ENCODE data around the gene IL10RB. TPM values are rescaled to one million over a fixed set of nuclear protein-coding genes. Genes with fewer than 3 reads are reported as not detected.

The IL10RB gene
- total RNA-seq, 3 donors from 2014 or later (not counting 1 experiment from before 2014, with no cell fraction given) = 18.4 to 27.8 (median 27.3) TPM

DNA sequence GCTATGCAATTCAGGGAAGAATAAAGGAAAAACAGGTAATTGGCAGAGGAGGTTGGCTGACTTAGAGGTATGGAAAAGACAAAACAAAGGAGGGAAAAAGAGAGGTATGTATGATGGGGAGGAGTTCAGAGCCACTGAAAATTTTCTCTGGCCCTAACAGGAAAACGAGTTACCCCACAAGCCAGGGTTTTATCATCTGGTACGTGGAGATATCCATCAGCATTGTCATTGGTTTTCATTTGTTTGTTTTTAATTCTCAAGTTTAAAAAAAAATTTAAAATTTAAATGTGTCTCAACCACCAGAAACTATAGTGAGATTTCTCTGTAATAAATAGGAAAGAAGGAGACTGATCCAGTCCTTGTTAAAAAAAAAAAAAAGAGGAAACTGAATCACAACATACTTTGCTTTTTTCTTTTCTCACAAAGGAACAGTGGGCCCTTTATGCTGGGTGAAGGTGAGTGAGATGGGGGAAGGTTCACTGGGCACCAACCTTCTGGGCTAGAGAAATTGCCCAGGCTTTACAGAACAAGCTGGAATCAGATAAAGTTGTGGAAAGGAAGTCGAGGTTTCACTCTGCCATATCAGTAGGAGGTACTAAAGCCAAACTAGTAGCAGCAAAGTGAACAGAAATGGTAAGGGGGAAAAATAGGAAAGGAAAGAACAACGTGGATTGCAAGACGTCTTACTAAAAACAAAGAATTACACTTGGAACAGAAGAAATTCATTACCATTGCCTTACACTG lies 33.7 kb upstream of the IL10RB start:
- Histone ChIP-seq H3K36me3 (ENCODE audit: control insufficient read depth, insufficient read depth, low read length) (peaks cover 4% of the 10 kb centered on the region), H3K27ac (ENCODE audit: low read length) (peak overlapping the region; percentile 52), H3K4me3 (ENCODE audit: low read length) (peak overlapping the region; percentile 94), H3K27me3 (ENCODE audit: control insufficient read depth, insufficient read depth, low read length) (no peaks in the 10 kb centered on the region), H3K4me1 (ENCODE audit: control insufficient read depth, insufficient read depth, low read length) (peaks cover 50% of the 10 kb centered on the region), H3K9me3 (ENCODE audit: control insufficient read depth, insufficient read depth, low read length) (no peaks in the 10 kb centered on the region)
- Mint-ChIP-seq H3K36me3 (peaks cover 18% of the 10 kb centered on the region), H3K4me3 (peak overlapping the region; percentile 90), H3K9me3 (no peaks in the 10 kb centered on the region), H3K27ac (peak overlapping the region; percentile 88 to 97), H3K4me1 (peaks cover 65 to 68% of the 10 kb centered on the region in 2 donors), H3K27me3 (ENCODE audit: low read depth in 2 of 2) (no peaks in the 10 kb centered on the region)
- ATAC-seq (no peak), DNase-seq (no peak)
- TF ChIP-seq, protein P1, sequence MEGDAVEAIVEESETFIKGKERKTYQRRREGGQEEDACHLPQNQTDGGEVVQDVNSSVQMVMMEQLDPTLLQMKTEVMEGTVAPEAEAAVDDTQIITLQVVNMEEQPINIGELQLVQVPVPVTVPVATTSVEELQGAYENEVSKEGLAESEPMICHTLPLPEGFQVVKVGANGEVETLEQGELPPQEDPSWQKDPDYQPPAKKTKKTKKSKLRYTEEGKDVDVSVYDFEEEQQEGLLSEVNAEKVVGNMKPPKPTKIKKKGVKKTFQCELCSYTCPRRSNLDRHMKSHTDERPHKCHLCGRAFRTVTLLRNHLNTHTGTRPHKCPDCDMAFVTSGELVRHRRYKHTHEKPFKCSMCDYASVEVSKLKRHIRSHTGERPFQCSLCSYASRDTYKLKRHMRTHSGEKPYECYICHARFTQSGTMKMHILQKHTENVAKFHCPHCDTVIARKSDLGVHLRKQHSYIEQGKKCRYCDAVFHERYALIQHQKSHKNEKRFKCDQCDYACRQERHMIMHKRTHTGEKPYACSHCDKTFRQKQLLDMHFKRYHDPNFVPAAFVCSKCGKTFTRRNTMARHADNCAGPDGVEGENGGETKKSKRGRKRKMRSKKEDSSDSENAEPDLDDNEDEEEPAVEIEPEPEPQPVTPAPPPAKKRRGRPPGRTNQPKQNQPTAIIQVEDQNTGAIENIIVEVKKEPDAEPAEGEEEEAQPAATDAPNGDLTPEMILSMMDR (IDR thresholded peaks at IDR 0.05) = no peak
- intact Hi-C loops (cut with micrococcal nuclease) = no loop called here
- WGBS (ENCODE audit: insufficient coverage) = 7% methylated on average over 2 of the region's 5 CpGs

DNA sequence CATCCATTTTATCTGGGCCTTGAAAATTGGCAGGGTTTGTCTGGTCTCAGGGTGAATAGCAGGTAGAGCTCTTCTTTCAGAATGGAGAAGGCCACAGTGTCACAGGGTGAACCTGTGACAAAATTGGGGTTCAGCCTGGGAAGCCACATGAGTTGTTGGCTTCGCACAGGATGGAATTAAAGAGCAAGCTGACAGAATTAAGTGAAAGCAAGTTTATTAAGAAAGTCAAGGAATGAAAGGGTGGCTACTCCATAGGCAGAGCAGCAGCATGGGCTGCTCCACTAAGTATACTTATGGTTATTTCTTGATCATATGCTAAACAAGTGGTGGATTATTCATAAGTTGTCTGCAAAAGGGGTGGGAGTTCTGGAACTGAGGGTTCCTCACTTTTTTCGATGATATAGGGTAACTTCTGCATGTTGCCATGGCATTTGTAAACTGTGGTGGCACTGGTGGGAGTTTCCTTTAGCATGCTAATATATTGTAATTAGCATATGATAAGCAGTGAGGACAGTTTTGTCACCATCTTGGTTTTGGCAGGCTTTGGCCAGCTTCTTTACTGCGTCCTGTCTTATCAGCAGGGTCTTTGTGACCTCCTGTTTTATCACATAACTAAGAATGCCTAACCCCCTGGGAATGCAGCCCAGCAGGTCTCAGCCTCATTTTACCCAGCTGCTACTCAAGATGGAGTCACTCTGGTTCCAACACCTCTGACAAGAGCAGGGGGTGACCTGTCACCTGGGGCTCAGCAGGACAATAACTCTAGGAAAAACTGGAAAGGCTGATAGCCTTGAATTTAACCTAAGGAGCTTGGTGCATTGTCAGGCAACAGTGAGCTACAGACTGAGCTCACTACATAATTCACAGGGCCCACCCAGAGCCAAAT lies 31.3 kb upstream of the IL10RB start:
- Mint-ChIP-seq H3K4me3 (peak overlapping the region; percentile 69), H3K36me3 (peaks cover 18% of the 10 kb centered on the region), H3K4me1 (peaks cover 77 to 80% of the 10 kb centered on the region in 2 donors), H3K27me3 (ENCODE audit: low read depth in 2 of 2) (no peaks in the 10 kb centered on the region), H3K27ac (peak overlapping the region; percentile 88 to 97), H3K9me3 (no peaks in the 10 kb centered on the region)
- intact Hi-C loops (cut with micrococcal nuclease) = loop anchor here (5.0 kb wide), 1 partner anchor 87 kb away; the partner anchor contains the start of gene IFNAR1
- Histone ChIP-seq H3K4me1 (ENCODE audit: control insufficient read depth, insufficient read depth, low read length) (peaks cover 62% of the 10 kb centered on the region), H3K27me3 (ENCODE audit: control insufficient read depth, insufficient read depth, low read length) (no peaks in the 10 kb centered on the region), H3K36me3 (ENCODE audit: control insufficient read depth, insufficient read depth, low read length) (peaks cover 5% of the 10 kb centered on the region), H3K27ac (ENCODE audit: low read length) (peak overlapping the region; percentile 17), H3K9me3 (ENCODE audit: control insufficient read depth, insufficient read depth, low read length) (no peaks in the 10 kb centered on the region), H3K4me3 (ENCODE audit: low read length) (no peak overlapping the region)
- TF ChIP-seq, protein P1 (IDR thresholded peaks at IDR 0.05) = no peak
- DNase-seq = no peak
- ATAC-seq = peak; percentile 28 to 41 (median 36)
- 46% methylated on average over 3 of the region's 3 CpGs for WGBS (ENCODE audit: insufficient coverage)

DNA sequence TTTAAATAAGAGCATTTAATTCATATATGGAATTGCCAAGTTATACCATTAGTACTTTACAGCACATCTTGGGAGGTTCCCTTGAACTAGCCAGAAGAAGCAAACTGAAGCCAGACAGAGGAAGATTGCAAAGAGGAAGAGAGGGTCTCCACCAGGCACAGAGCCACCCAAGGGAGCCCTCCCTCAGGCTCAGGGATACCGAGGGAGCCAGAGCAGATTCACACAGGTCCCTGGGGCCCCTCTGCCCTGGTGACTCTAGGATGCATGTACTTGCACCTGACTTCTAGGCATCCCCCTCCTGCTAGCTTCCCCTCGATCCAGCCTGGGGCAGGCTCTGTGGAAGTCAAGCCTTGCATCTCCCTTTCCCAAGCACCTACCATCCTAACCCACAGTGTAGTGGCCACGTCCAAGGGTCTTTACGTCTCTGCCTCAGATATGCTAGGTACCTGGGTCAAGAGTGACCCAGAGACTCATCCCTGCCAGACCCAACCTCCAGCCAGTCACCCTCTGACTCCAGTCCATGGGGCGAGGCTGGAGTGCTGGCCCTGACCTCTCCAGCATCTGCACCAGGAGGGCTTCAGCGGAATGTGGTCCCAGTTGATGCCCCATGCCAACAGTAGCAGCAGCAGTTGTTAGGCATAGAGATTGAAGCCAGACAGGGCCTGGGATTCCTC lies 30.0 kb upstream of the IL10RB start:
- H3K27ac Mint-ChIP-seq = peak overlapping the region; percentile 91 to 97
- ATAC-seq = no peak
- WGBS (ENCODE audit: insufficient coverage) = 93% methylated on average over 6 of the region's 6 CpGs

More for the DNA sequence above, 30.0 kb upstream of the IL10RB start:
- DNase-seq = no peak
- Histone ChIP-seq H3K36me3 (ENCODE audit: control insufficient read depth, insufficient read depth, low read length) (peaks cover 5% of the 10 kb centered on the region), H3K9me3 (ENCODE audit: control insufficient read depth, insufficient read depth, low read length) (no peaks in the 10 kb centered on the region), H3K4me1 (ENCODE audit: control insufficient read depth, insufficient read depth, low read length) (peaks cover 69% of the 10 kb centered on the region), H3K27me3 (ENCODE audit: control insufficient read depth, insufficient read depth, low read length) (no peaks in the 10 kb centered on the region), H3K27ac (ENCODE audit: low read length) (peak overlapping the region; percentile 30), H3K4me3 (ENCODE audit: low read length) (no peak overlapping the region)
- no peaks in the 10 kb centered on the region for H3K27me3 Mint-ChIP-seq (ENCODE audit: low read depth in 2 of 2)
- peak overlapping the region; percentile 85 for H3K4me3 Mint-ChIP-seq
- TF ChIP-seq, protein P1 (IDR thresholded peaks at IDR 0.05) = no peak
- intact Hi-C loops (cut with micrococcal nuclease) = loop anchor here (5.0 kb wide), 1 partner anchor 86 kb away; the partner anchor contains the start of gene IFNAR1
- H3K4me1 Mint-ChIP-seq = peaks cover 90 to 92% of the 10 kb centered on the region in 2 donors
- no peaks in the 10 kb centered on the region for H3K9me3 Mint-ChIP-seq
- peaks cover 18% of the 10 kb centered on the region for H3K36me3 Mint-ChIP-seq

All from natural killer cell (primary cell).